ENCODE data around the gene MKRN2.

The MKRN2 gene

DNA sequence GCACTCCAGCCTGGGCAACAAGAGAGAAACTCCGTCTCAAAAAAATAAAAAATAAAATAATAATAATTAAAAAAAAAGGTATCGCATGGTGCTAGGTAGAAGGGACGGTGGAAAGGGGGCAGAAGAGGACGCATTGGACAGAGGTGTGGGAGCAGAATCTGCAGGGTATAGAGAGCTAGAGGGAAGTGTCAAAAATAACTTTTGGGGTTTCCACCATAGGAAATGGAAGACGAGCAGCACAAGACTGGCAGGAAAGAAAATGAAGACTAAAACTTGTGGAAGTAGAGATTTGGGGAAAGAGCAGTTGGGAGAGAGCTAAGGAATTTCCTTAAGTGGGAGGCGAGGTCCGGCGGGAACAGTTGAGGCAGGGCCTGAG, 585 bp upstream of the MKRN2 start:
- no peak for DNase-seq (ENCODE audit: low spot score)

DNA sequence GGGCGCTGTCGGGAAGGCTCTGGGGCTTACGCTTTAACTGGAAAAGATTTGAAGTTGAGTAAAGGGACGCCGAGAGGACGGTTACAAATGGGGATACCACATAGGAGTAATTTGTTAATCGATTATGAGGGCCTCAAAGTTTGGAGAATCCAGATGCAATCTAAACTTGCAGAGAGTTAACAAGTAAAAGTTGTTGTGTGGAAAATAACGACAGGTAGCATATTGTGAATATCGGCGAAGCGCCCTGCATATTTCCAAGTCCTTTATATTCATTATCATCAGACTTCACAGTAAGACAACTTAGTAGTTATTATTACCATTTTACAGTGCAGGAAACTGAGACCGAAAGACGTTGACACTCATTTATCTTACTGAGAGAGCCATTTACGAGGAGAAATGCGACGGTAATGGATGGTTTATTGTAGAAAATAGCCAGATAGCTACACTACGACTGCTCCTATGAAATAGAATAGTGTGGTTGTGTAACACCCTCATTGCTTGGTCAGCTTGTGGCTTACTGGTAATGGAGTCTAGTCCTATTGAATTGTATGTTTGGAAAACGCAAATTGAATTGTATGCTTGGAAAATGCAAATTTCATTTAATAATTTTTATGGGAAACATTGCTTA, 700 bp downstream of the MKRN2 start:
- no peak for DNase-seq (ENCODE audit: low spot score)

GRCh38 chr3:12558706-12559105, 1.8 kb downstream of the MKRN2 start:
- DNase-seq (ENCODE audit: low spot score) = no peak

DNA sequence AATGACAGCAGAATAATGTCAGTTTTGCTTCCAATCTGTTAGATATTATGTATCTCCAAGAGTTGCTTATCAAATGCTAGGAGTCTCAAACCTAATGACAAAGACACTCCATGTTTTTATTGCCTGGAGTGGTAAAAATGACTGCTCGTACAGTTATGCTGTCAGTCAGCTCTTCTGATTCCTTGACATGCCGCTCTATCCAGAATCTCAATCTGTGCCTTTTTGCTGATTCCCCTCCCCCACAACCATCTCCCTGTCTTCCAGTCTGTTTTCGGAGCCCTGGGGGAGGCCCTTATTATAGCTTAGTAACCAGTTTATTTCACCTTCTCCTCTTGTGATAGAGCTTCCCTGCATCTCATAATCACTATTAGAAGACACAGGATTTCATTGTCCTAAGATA, 2.6 kb downstream of the MKRN2 start:
- no peak for DNase-seq (ENCODE audit: low spot score)

- DNase-seq (ENCODE audit: low spot score) = no peak
Observed at GRCh38 chr3:12560505-12561190, 3.8 kb downstream of the MKRN2 start.

DNA sequence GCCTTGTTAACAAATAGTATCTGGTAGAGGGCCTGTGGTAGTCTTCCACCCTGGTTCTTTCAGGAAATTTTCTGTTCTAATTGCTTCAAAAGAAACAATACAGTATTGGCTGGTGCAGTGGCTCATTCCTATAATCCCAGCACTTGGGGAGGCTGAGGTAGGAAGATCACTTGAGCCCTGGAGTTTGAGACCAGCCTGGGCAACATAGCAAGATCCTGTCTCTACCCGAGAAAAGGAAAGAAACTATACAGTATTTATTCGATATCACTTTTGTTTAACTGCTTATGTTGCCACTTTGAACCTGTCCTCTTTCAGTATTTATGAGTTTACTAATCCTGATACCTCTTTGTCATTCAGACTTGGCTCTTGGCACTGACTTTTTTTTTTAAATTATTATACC, 4.5 kb downstream of the MKRN2 start:
- DNase-seq (ENCODE audit: low spot score) = no peak

GRCh38 chr3:12562451-12562850, 5.6 kb downstream of the MKRN2 start:
- no peak for DNase-seq (ENCODE audit: low spot score)

DNA sequence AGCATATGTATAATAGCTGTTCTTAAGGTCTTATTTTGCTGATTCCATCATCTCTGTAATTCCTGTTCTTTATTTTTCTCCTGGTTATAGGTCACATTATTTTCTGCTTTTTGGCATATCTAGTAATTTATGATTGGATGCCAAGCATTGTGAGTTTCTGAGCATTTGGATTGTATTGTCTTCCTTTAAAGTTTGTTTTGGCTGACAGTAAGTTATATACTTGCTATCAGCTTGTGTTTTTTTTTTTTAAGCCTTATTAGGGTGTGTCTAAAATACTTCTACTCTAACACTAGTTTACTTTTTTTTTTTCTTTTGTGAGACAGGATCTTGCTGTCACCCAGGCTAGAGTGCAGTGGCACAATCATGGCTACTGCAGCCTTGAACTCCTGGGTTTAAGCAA, 10.1 kb downstream of the MKRN2 start:
- no peak for DNase-seq (ENCODE audit: low spot score)

DNA sequence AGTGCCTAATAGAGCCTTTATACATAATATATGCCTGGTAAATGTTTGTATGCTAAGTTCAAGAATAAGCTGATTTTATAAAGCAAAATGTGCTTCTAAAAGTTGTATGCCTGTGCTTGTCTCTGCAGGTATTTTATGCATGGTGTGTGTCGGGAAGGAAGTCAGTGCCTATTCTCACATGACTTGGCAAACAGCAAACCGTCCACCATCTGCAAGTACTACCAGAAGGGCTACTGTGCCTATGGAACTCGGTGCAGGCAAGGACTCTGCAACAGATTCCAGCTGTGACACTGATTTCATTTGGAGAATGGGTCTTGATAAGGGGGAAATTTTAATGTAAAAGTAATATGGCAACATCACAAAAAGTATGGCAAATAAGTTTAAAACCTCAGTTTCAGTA, 11.9 kb downstream of the MKRN2 start:
- DNase-seq (ENCODE audit: low spot score) = no peak

GRCh38 chr3:12569836-12570235, 12.9 kb downstream of the MKRN2 start:
- DNase-seq (ENCODE audit: low spot score) = no peak

DNA sequence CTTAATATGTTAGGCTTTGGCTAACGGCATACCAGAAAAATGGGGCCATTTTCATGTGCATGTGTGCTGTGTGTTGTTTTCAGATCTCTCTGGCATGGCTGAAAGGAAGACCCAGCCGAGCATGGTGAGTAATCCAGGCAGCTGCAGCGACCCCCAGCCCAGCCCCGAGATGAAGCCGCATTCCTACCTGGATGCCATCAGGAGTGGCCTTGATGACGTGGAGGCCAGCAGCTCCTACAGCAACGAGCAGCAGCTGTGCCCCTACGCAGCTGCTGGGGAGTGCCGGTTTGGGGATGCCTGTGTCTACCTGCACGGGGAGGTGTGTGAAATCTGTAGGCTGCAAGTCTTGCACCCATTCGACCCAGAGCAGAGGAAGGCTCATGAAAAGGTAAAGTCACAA, 15.1 kb downstream of the MKRN2 start:
- no peak for DNase-seq (ENCODE audit: low spot score)

DNA sequence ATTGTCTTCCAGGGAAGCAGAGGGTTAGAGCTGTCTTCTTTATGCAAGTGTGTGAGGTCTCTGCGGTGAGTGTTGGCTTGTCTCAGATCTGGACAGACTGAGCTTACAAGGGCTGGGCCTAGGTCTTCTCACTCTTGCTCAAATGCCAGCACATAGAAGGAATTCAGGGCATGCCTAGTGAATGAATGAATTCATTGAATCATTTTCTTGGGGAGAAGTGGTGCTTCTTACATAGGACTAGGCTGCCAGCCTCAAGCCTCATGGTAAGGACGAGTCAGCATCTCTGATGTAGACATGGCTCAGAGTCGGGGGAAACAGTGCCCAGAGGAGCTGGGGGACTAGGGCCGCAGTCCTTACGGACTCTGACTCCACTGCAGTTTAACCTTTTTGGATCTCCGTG, 17.2 kb downstream of the MKRN2 start:
- no peak for DNase-seq (ENCODE audit: low spot score)

- DNase-seq (ENCODE audit: low spot score) = no peak
Observed at GRCh38 chr3:12574661-12575060, 17.8 kb downstream of the MKRN2 start.

DNA sequence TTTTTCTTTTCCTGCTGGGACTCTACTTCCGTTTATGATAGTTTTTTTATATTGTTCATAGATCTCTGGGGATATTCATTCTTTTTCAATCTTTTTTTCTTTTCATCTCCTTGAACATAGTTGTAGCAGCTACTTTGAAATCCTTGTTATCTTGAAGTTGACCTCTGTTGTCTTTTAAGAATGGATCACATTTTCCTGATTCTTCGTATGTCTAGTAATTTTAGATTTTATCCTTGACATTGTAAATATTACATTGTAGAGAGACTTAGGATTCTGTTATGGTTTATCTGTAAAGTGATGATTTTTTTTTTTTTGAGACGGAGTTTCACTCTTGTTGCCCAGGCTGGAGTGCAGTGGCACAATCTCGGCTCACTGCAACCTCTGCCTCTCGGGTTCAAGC, 20.5 kb downstream of the MKRN2 start:
- no peak for DNase-seq (ENCODE audit: low spot score)

DNA sequence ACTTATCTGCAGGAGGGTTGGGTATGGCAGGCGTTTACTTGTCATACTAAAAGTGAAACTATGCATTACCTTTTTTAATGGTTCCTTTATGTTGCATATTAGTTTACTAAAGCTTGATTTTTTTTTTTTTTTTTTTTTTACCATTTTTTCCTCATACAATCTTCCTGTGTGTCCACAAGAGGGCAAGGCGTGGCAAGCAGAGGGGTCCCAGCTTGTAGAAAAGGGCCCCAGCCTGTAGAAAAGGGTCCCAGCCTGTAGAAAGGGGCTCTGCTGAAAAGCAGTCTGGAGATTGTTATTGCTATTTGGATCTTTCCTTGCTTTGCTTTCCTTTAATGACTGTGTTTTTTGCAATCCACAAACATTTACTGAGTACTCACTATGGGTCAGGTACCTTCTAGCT, 21.9 kb downstream of the MKRN2 start:
- DNase-seq (ENCODE audit: low spot score) = no peak

- no peak for DNase-seq (ENCODE audit: low spot score)
Observed at GRCh38 chr3:12579456-12579855, 22.6 kb downstream of the MKRN2 start.

DNA sequence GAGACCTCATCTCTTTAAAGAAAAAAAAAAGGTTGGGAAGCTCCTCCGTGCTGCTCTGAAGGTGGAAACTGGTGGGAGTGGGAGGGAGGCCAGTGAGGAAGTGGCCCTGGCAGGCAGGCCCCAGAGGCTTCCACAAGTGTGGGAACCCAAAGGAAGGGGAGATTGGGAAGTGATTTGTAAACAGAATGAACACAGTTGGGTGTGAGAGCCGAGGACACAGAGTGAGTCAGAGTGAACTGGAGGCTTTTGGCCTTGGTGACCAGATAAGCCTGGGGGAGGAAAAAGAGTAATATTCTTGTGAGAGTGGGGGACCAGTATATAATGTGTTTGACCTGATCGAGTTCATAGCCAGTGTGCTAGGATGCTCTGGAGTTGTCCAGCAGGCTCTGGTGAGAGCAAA, 23.0 kb downstream of the MKRN2 start:
- DNase-seq (ENCODE audit: low spot score) = no peak

DNA sequence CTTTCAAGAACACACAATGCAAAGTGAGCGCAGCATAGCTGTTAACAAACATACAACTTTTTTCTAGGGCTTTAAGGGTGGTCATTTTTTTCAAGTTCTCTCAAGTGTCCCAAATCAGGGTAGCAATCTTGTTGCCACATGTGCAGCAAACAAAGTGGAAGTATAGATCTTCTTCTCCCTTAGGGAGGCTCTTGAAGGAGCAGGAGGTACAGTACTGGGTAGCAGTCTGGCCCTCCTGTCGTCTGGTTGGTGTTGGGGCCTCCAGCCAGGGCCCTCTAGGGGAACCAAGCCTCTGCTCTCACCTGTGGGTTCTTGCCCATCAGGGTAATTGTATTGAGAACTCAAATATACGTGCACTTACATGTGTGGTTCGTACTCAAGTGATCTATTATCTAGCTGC, 25.8 kb downstream of the MKRN2 start:
- DNase-seq (ENCODE audit: low spot score) = no peak

DNA sequence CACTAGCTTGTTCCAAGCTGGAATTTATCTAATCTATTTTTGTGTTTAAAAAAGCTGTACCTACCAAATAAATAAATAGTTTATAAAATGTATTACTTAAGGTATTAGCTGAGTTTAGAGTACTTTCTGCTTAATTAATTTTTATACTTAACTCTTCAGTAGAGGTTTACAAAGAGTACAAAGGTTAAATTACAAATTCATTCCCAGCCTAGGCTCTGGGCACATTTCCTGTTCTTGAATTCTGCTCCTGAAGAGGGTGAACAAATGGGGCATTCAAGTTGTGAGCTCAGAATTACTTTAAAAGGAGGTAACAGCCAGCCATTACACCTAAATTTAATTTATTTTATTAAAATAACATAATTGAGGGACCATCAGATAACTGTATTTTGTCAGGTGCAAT, 26.4 kb downstream of the MKRN2 start:
- DNase-seq (ENCODE audit: low spot score) = no peak

DNA sequence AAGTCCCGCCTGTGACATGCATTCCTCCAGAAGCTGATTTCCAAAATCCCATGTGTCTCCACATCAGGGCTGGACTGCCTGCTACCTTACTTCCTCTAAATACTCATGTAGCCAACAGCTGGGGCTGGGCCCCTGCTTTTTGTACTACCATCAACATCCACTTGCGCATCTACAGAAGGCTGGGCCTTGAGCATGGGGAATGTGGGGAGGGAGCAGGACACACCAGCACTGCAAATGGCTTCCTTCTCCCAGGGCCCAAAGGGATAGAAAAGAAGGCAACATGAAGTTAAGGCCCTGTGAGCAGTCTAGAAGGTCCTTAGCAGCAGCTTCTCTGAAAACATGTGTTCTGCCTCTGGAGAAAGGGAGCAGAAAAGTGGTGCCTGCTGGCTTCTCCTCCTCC, 27.2 kb downstream of the MKRN2 start:
- DNase-seq (ENCODE audit: low spot score) = no peak

GRCh38 chr3:12585181-12585580, 28.3 kb downstream of the MKRN2 start:
- DNase-seq (ENCODE audit: low spot score) = peak; percentile 80

GRCh38 chr3:12585970-12586369, 29.1 kb downstream of the MKRN2 start:
- DNase-seq (ENCODE audit: low spot score) = no peak

DNA sequence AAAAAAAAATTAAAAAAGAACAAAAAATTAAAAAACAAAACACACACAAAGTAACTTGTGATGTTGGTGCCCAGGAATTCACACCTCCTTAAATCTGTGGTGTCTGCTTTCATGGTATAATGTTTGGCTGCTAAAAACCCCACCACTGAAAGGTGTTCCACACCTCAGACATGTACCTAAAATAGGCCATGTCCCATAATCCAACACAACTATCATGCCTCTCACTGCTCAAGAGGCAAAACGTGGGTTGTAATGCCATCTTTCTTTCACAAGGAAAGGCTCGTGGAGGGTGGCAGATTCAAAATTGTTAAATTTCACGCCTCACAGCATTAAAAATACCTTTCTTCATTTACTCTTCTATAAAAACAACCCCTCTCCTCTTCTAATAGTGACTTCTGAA, 29.5 kb downstream of the MKRN2 start:
- DNase-seq (ENCODE audit: low spot score) = no peak
